ENCODE measurements around the gene TACC3.

TACC3 gene

GRCh38 chr4:1792158-1792831 lies 71.0 kb downstream of the TACC3 start:
- Histone ChIP-seq H3K27me3 (ENCODE audit: control insufficient read depth, insufficient read depth, low read length) (peaks cover 46% of the 10 kb centered on the region), H3K9me3 (ENCODE audit: control insufficient read depth, insufficient read depth, low read depth, low read length) (no peaks in the 10 kb centered on the region), H3K27ac (ENCODE audit: low read depth, low read length) (no peak overlapping the region), H3K36me3 (ENCODE audit: control insufficient read depth, insufficient read depth, low read length) (no peaks in the 10 kb centered on the region; the same call in 1 of the 2 replicates), H3K9ac (ENCODE audit: low read length) (peak overlapping the region; percentile 44), H3K4me1 (ENCODE audit: control insufficient read depth, insufficient read depth, low read length) (peaks cover 23% of the 10 kb centered on the region), H3K4me3 (ENCODE audit: low read depth, low read length) (peak overlapping the region; percentile 51)

GRCh38 chr4:1792832-1793495 lies 71.6 kb downstream of the TACC3 start, which contains the start of gene FGFR3:
FGFR3 (plus strand) TSS chr4:1793293; CDS start chr4:1793935, 642 bp downstream.
- peak within 1 kb of the TSS; percentile 93 for H3K4me3 ChIP-seq (ENCODE audit: low read depth, low read length)
- peaks cover 46% of the 10 kb centered on the region for H3K27me3 ChIP-seq (ENCODE audit: control insufficient read depth, insufficient read depth, low read length)
- H3K4me1 ChIP-seq (ENCODE audit: control insufficient read depth, insufficient read depth, low read length) = peaks cover 16% of the 10 kb centered on the region
- peak within 1 kb of the TSS; percentile 45; the same call in 1 of the 2 replicates for H3K27ac ChIP-seq (ENCODE audit: low read depth, low read length)
- H3K36me3 ChIP-seq (ENCODE audit: control insufficient read depth, insufficient read depth, low read length) = no peaks in the 10 kb centered on the region; the same call in 1 of the 2 replicates
- peak within 1 kb of the TSS; percentile 73 for H3K9ac ChIP-seq (ENCODE audit: low read length)
- H3K9me3 ChIP-seq (ENCODE audit: control insufficient read depth, insufficient read depth, low read depth, low read length) = no peaks in the 10 kb centered on the region

GRCh38 chr4:1793496-1793840 lies 72.1 kb downstream of the TACC3 start:
- Histone ChIP-seq H3K9ac (ENCODE audit: low read length) (peak overlapping the region; percentile 73), H3K27me3 (ENCODE audit: control insufficient read depth, insufficient read depth, low read length) (peaks cover 46% of the 10 kb centered on the region), H3K4me3 (ENCODE audit: low read depth, low read length) (peak overlapping the region; percentile 93), H3K27ac (ENCODE audit: low read depth, low read length) (no peak overlapping the region), H3K9me3 (ENCODE audit: control insufficient read depth, insufficient read depth, low read depth, low read length) (no peaks in the 10 kb centered on the region), H3K36me3 (ENCODE audit: control insufficient read depth, insufficient read depth, low read length) (no peaks in the 10 kb centered on the region; the same call in 1 of the 2 replicates), H3K4me1 (ENCODE audit: control insufficient read depth, insufficient read depth, low read length) (peaks cover 15% of the 10 kb centered on the region)

- Histone ChIP-seq H3K9me3 (ENCODE audit: control insufficient read depth, insufficient read depth, low read depth, low read length) (no peaks in the 10 kb centered on the region), H3K4me3 (ENCODE audit: low read depth, low read length) (peak overlapping the region; percentile 93), H3K4me1 (ENCODE audit: control insufficient read depth, insufficient read depth, low read length) (peaks cover 15% of the 10 kb centered on the region), H3K27ac (ENCODE audit: low read depth, low read length) (peak overlapping the region; percentile 45; the same call in 1 of the 2 replicates), H3K36me3 (ENCODE audit: control insufficient read depth, insufficient read depth, low read length) (no peaks in the 10 kb centered on the region; the same call in 1 of the 2 replicates), H3K27me3 (ENCODE audit: control insufficient read depth, insufficient read depth, low read length) (peaks cover 46% of the 10 kb centered on the region), H3K9ac (ENCODE audit: low read length) (peak overlapping the region; percentile 73)
Observed at GRCh38 chr4:1793940-1794808, 72.9 kb downstream of the TACC3 start.
